GM18867 (cell line): ENCODE data around the gene MPL.

Source experiments
- ATAC-seq: cut with Tn5 transposase; IDR thresholded peaks from one replicate; pipeline ENCODE4 v1.9.1; 2021; ENCODE audit warnings: mild to moderate bottlenecking, moderate library complexity; ENCODE audit not compliant: unreplicated experiment

The MPL gene

GRCh38 chr1:43305926-43306687 is 31.5 kb upstream of the MPL start:
- no peak for ATAC-seq

DNA sequence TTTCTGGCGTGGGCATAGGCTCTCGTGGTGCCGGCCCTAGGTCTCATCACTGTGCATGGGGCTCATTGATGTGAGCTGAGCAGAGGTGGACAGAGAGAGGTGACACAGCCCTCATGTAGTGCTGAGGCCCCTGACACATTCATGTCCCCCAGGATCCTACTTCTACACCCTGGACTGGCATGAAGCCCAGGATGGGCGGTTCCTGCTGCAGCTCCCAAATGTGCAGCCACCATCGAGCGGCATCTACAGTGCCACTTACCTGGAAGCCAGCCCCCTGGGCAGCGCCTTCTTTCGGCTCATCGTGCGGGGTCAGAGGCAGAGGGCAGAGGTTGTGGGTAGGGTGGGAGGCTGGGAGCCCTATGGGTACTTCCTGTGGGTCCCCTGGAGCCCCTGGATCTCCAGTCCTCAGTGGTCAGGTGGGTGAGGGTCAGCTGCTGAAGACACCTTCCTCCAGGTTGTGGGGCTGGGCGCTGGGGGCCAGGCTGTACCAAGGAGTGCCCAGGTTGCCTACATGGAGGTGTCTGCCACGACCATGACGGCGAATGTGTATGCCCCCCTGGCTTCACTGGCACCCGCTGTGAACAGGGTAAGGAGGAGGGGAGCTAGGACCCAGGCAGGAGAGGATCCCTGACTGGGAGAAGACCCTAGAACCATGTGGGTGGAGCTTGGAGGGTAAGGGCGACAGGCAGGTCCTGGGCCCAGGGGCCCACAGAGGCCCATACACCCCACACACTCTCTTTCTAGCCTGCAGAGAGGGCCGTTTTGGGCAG is 30.7 kb upstream of the MPL start:
- ATAC-seq = no peak

DNA sequence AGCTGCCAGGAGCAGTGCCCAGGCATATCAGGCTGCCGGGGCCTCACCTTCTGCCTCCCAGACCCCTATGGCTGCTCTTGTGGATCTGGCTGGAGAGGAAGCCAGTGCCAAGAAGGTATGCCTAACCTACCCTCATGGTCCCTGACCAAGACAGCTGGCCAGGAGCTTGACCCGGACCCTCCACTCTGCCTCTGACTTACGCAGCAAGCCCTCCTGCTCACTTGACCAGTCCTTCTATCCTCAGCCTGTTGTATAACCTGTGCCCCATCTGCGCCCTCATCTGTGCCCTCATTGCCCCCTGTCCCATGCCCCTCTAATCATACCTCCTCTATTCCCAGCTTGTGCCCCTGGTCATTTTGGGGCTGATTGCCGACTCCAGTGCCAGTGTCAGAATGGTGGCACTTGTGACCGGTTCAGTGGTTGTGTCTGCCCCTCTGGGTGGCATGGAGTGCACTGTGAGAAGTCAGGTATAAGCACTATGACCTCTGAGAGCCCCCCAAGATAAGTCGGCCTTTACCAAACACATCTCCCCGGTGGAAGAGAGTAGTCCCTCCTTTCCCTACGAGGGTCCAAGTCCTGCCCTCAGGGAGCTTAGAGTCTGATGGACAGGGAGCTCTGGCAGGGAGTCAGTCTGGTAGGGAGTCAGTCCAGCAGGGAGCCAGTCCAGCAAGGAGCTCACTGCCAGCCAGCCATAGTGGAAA is 30.0 kb upstream of the MPL start:
- no peak for ATAC-seq

- ATAC-seq = no peak
Measured at GRCh38 chr1:43308635-43309404, 28.8 kb upstream of the MPL start.

DNA sequence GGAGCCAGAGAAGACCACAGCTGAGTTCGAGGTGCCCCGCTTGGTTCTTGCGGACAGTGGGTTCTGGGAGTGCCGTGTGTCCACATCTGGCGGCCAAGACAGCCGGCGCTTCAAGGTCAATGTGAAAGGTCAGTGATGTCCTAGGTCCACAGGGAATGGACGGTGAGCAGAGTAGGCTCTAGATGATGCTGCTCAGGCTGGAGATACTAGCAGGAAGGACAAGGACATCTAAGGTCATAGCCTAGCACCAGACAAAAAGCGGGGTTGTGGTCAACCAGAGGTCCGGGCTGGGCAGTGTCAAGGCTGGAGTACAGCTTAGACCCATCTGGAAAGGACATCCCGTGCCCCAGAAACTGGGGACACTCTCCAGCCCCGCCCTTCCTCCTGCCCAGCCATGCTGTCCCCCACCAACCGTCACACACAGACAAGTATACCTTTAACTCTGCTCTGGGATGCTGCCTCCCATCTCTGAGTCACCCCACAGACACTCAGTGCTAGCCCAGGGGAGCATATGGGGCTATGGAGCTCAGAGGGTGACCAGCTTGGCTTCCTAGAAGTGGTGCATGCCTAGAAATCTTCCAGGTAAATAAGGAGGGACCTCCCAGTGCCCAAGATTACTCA is 28.1 kb upstream of the MPL start:
- no peak for ATAC-seq

GRCh38 chr1:43311521-43311920 is 26.1 kb upstream of the MPL start:
- no peak for ATAC-seq

GRCh38 chr1:43312212-43312623 is 25.4 kb upstream of the MPL start:
- no peak for ATAC-seq

DNA sequence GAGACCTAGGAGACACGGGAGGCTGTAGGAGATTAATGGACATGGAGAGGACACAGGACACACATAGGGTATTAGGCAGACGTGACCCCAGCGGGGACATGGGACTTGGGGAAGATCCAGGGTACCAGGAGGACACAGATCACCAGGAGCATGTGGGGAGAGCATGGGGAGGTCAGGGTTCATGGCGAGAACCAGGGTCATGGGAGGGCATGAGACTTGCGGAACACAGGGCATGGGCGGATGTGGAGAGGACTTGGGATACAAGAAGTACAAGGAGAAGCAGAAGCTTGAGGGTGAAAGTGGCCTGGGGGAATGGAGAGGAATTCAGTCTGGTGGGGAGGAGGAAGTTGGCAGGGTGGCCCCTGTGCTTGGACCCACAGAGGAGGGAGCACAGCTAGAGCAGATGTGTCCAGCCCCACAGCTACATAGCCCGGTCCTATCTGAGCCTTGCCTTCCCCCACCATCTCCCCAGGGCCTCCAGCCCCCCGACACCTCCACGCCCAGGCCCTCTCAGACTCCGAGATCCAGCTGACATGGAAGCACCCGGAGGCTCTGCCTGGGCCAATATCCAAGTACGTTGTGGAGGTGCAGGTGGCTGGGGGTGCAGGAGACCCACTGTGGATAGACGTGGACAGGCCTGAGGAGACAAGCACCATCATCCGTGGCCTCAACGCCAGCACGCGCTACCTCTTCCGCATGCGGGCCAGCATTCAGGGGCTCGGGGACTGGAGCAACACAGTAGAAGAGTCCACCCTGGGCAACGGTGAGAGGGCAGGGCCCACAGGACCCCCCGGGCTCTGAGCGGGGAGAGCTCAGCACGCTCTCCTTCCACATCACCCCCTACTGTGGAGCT is 24.7 kb upstream of the MPL start:
- ATAC-seq = no peak

GRCh38 chr1:43313771-43314170 is 23.8 kb upstream of the MPL start:
- ATAC-seq = no peak

DNA sequence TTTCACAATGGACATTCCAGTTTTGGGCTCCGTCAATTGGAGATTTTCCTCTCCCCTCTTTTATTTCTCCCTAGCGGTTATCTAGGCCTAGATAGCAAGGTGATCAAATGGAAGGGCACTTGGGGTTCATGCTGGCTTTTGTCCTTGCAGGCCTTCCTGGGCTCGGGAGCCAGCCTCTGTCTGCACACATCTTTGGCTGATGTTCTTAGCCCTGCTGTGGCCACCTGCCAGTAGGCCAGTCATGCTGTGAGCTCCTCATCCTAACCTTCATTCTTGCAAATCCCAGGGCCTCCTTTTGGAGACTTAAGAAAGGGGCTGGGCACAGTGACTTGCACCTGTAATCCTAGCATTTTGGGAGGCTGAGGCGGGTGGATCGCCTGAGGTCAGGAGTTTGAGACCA is 23.4 kb upstream of the MPL start:
- ATAC-seq = no peak

GRCh38 chr1:43315481-43315880 is 22.1 kb upstream of the MPL start:
- ATAC-seq = no peak

DNA sequence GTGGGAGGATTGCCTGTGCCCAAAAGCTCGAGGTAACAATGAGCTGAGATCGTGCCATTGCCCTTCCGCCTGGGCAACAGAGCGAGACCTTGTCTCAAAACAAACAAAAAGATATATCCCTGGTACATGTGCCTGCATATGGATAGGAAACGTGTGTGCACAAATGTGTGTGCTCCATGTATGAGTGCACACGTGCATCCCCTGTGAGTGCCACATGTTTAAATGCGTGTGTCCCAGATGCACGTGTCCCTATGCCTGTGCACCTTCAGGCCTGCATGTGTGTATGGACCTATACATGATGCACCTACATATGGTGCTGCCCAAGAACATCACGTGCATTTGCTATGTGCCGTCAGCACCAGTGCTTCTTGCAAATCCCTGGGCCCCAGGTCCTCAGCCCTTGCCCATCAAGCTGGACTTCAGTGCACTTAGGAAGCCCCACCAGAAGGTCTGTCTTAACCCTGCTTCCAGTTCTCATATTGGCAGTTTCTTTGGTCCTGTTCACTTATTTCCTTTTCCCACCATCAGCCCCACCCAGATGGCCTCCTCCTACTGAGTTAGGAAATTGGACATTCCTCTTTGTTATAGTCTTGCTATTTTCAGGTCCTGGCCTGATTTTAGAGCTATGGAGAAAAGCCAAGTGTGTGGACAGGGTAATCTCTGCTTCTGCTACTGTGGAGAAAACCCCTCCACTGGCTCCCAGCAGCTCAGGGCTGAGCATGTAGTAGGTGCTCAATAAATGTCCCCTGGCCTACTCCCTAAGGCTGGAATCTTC is 21.5 kb upstream of the MPL start:
- ATAC-seq = no peak

DNA sequence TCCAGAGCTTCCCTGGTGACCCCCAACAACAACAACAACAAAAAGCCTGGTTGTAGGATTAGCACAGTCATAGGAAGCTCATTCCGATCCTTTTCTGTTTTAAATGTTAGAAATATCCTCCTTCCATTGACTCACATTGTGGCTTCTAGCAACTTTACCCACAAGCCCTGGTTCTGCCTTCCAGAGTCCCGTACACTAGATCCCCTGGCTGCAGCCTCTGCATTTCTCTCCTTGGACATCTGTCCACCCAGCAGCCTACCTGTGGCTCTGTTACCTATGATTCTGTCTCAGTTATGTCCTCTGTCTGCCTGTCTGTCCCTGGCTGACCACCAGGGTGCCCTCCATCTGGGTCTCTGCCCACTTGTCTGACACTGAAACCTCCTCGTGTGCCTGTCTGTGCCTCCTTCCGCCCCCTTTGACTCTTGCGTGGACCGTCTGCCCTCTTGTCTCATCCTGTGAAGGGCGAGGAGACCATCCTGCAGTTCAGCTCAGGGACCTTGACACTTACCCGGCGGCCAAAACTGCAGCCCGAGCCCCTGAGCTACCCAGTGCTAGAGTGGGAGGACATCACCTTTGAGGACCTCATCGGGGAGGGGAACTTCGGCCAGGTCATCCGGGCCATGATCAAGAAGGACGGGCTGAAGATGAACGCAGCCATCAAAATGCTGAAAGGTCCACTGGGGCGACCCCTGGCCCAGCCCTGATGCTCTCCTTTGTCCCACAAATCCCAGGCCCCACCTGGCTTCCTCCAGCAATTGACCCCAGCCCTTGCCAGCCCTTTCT is 20.7 kb upstream of the MPL start:
- ATAC-seq = no peak

DNA sequence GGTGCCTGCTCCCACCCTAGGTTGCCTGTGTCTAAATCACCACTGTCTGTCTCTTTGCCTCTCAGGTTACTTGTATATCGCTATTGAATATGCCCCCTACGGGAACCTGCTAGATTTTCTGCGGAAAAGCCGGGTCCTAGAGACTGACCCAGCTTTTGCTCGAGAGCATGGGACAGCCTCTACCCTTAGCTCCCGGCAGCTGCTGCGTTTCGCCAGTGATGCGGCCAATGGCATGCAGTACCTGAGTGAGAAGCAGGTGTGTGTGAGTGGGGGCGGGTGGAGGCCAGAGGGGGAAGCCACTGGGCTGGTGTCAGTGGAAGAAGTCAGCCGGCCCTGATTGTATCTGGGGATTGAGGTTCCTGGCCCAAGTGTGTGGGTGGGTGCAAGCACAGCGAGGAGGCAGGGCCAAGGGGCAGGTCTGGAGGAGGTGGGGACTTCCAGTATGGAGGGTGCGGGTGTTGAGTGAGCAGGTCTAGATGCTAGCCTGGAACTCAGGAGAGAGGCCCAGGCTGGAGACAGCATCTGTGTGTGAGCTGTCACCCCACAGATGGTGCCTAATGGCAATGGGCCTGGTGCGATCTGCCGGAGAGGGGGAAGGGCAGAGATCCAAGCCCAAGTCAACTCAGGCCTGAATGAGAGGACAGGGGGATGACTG is 19.7 kb upstream of the MPL start:
- no peak for ATAC-seq

DNA sequence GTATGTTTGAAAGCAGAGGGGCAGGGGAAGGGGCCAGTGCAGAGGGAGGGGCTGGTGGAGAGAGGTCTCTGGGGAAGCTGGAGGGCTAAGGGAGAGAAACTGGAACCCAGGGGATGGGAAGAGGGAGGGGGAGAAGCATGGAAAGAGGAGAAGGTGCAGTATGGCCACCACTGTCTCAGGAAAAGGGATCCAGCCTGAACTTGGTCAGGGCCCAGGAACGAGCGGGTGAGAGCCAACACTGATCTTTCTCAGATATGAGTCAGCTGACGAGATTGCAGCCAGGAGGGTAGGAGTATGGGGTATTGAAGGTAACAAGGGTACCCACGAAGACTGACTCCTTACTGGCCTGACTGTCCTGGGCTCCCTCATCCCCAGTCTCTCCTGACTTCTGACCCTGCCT is 18.8 kb upstream of the MPL start:
- ATAC-seq = no peak

- ATAC-seq = no peak
Measured at GRCh38 chr1:43319288-43319687, 18.3 kb upstream of the MPL start.

DNA sequence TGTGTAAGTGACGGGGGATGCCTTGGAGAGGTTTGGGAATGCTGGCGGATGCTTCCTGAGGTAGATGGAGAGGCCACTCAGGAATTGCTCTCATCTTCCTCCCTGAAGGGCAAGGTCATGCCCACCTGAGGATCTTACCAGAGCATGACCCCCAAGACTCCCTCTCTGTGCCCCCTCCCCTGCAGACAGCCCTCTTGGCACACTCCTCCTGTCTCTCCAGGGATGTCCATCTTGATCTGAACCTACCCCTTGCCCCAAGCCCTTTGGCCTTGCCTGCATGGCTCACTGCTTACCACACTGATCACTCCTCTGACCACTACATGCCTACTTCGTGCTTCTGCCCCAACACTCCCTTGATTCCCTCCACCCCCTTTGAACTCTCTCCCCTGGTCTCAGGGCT is 17.9 kb upstream of the MPL start:
- ATAC-seq = no peak
